Measurements from ENCODE around the gene TMEM140. TPM values are rescaled to one million over a fixed set of nuclear protein-coding genes. Genes with fewer than 3 reads are reported as not detected.
"Not testable (repeated sequence)": the region's sequence is repeated elsewhere in the genome, so short reads cannot be mapped to it uniquely, and the experiment has no call there.

The TMEM140 gene
- 10 to 100 TPM; 29.2 to 37.2 (median 29.3) TPM for polyA plus RNA-seq (ENCODE audit: insufficient read length in 3 of 3)
- long read RNA-seq, donor 1, transcript TMEM140-201 (2 exons, 1,997 nt), result major isoform, 5 of 114 reads
- long read RNA-seq, donor 1, partial matches to known transcripts, result 99 of 114 reads
- long read RNA-seq, donor 1, other reads (novel, unspliced or antisense), result 10 of 114 reads
- long read RNA-seq, donor 2, partial matches to known transcripts, result 0 of 4 reads
- long read RNA-seq, donor 2, other reads (novel, unspliced or antisense), result 0 of 4 reads
- long read RNA-seq, donor 3, partial matches to known transcripts, result 0 of 2 reads
- long read RNA-seq, donor 3, other reads (novel, unspliced or antisense), result 0 of 2 reads
- long read RNA-seq, donor 4, partial matches to known transcripts, result 0 of 4 reads
- long read RNA-seq, donor 4, other reads (novel, unspliced or antisense), result 0 of 4 reads
- long read RNA-seq, donor 5, partial matches to known transcripts, result 0 of 4 reads
- long read RNA-seq, donor 5, other reads (novel, unspliced or antisense), result 0 of 4 reads
- long read RNA-seq, donor 6, partial matches to known transcripts, result 19 of 23 reads
- long read RNA-seq, donor 6, other reads (novel, unspliced or antisense), result 0 of 23 reads
- long read RNA-seq, donor 7, transcript TMEM140-201 (2 exons, 1,997 nt), result major isoform, 10 of 32 reads
- long read RNA-seq, donor 7, partial matches to known transcripts, result 8 of 32 reads
- long read RNA-seq, donor 7, other reads (novel, unspliced or antisense), result 14 of 32 reads
- long read RNA-seq, donor 8, result 0 reads
- long read RNA-seq, donor 9, transcript TMEM140-201 (2 exons, 1,997 nt), result major isoform, 6 of 6 reads
- long read RNA-seq, donor 9, partial matches to known transcripts, result 0 of 6 reads
- long read RNA-seq, donor 9, other reads (novel, unspliced or antisense), result 0 of 6 reads
- long read RNA-seq, donor 10, transcript TMEM140-201 (2 exons, 1,997 nt), result major isoform, 10 of 10 reads
- long read RNA-seq, donor 10, partial matches to known transcripts, result 0 of 10 reads
- long read RNA-seq, donor 10, other reads (novel, unspliced or antisense), result 0 of 10 reads
- long read RNA-seq, donor 11, partial matches to known transcripts, result 58 of 59 reads
- long read RNA-seq, donor 11, other reads (novel, unspliced or antisense), result 0 of 59 reads
- long read RNA-seq, donor 12, partial matches to known transcripts, result 0 of 4 reads
- long read RNA-seq, donor 12, other reads (novel, unspliced or antisense), result 0 of 4 reads
- long read RNA-seq, donor 13, partial matches to known transcripts, result 0 of 1 reads
- long read RNA-seq, donor 13, other reads (novel, unspliced or antisense), result 0 of 1 reads
- long read RNA-seq, donor 14, transcript TMEM140-201 (2 exons, 1,997 nt), result major isoform, 6 of 6 reads
- long read RNA-seq, donor 14, partial matches to known transcripts, result 0 of 6 reads
- long read RNA-seq, donor 14, other reads (novel, unspliced or antisense), result 0 of 6 reads
- long read RNA-seq, donor 15, partial matches to known transcripts, result 0 of 2 reads
- long read RNA-seq, donor 15, other reads (novel, unspliced or antisense), result 0 of 2 reads
- long read RNA-seq, donor 16, partial matches to known transcripts, result 0 of 2 reads
- long read RNA-seq, donor 16, other reads (novel, unspliced or antisense), result 0 of 2 reads

DNA sequence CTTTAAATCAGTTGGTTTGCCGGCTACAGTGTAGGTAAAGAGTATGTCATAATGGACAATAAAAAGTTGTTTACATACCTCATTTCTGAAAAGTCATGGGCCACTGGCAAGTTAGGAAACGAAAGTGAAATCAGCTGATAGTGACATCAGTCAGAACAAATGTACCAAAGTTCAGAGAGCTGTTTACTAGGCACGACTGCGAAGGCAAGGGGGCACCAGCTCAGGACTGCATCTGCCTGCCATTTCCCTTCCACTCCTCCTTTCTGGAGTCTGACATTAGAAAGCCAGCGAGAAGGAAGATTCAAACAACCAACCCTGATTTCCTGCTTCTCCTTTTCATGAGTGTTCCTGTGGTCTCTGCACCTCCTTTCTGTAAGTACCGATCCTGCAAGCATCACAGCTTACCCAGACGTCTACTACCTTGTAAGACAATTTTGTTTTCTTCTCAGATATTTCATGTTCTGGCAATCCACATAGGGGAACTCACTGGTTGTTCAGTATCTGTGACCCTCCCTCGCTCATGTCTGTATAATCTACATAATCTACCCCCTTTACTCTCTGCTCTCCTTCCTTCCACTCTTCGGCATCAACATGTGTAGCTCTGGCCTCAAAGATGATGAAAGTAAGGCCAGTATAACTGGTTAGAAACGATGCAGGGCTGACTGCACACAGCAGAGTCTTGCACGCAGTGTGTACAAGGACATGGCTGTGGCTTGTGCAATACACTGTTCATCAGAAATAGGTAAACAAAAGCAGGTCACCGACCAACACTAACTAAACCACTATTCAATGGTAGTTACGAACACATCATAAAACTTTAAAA, at the start of gene TMEM140:
Gene TMEM140 (plus strand): TSS at position 174 of the 823 bp plus-strand sequence. CDS start 16,370 bp downstream, outside the sequence.
- DNase-seq, result no peak

DNA sequence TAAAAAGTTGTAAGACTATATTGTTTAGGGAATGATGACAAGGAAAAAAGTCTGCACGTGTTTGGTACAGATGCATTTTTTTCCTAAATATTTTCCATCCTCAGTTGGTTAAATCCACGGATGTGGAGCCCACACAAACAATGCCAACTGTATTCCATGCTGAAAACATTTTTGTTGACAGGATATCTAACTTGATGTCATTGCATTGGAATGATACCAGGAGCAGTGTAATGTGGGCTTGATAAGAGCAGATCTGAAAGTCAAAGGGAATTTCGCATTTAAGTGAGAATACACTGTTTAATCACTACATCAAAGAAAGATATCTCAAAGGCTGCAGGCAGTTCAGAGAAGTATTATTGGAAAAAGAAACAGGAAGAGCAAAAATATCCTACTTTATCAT, 49.5 kb upstream of the TMEM140 start:
- DNase-seq, result no peak

- DNase-seq, result no peak
These were observed 47.0 kb upstream of the TMEM140 start for GRCh38 chr7:135100856-135101255.

- DNase-seq, result no peak
These were observed 45.5 kb upstream of the TMEM140 start for GRCh38 chr7:135102372-135102771.

DNA sequence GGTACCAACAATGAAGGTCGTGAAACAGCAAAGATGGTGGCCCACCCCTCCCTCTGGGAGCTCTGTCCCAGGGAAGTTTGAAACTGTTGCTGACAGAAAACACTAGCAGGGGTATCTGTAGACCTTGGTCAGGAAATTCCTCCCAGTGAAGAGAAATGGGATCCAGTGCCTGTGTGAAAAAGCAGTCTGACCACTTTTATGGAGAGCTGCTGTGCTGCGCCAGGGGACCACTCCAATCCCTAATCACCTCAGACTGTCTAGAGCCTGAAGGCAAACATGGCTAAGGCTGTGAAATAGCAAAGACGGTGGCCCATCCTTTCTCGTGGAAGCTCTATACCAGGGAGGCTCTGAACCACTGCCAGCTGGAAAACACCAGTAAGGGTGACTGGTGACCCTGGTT, 38.3 kb upstream of the TMEM140 start:
- no peak for DNase-seq

- no peak for DNase-seq
These were observed 37.9 kb upstream of the TMEM140 start for GRCh38 chr7:135109976-135110375.

GRCh38 chr7:135111379-135111778, 36.5 kb upstream of the TMEM140 start:
- no peak for DNase-seq

DNA sequence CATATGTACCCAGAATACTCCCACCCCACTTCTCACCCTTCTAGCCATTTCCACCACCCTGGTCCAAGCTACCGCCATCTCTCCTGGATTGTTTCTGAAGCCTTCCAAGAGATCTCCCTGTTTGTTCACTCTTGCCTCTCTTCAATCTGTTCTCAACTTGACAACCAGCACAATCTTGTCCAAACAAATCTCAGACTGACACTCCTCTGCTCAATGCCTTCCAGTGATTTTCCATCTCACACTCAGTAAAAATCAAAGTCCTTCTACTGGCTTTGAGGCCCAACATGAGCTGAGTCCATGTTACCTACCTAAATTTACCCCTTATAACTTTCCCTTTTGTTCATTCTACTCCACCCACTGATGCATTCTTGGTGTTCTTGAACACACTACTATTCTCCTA, 33.2 kb upstream of the TMEM140 start:
- DNase-seq, result no peak

DNA sequence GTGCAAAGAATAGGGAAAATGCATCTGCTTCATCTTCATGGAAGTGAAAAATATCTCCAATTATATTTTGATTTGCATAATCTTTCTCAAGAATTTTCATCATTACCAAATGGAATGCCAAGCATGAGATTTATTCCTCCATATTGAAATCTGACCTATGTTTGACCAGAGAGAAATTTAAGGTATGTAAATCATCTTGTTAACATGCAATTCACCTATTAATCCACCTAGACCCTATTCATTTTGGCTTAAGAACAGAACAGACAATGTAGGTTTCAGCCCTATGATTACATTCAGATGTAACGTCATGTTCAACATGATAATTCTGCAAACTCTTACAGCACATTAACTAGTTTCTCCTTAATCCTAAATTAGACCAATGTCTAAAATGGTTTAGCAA, 30.8 kb upstream of the TMEM140 start:
- DNase-seq, result no peak

DNA sequence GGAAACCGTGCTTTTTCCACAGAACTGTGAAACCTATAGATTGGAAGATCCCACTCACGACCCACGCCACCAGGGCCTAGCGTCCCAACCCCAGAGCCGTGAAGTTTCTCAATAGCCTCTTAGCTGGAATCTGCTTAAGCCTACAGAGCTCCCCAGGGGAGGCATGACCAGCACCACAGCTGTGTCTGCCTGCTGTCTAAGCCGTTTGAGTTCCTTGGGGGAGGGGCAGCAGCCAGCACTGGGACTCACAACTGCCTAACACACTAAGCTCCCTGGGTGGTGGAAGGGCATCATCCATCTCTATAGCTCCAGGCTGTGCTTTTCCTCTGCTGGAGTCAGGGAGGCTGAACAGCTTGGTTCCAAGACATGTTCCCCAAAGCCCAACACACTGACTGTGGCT, 26.0 kb upstream of the TMEM140 start:
- DNase-seq, result no peak

- DNase-seq, result not testable (repeated sequence)
These were observed 23.2 kb upstream of the TMEM140 start for GRCh38 chr7:135124631-135125030.

DNA sequence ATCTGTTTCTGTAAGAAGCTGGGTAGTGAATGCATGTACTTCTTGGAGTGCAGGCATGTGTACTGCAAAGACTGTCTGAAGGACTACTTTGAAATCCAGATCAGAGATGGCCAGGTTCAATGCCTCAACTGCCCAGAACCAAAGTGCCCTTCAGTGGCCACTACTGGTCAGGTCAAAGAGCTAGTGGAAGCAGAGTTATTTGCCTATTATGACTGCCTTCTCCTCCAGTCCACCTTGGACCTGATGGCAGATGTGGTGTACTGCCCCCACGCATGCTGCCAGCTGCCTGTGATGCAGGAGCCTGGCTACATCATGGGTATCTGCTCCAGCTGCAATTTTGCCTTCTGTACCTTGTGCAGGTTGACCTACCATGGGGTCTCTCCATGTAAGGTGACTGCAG, 18.9 kb upstream of the TMEM140 start:
- DNase-seq, result no peak

DNA sequence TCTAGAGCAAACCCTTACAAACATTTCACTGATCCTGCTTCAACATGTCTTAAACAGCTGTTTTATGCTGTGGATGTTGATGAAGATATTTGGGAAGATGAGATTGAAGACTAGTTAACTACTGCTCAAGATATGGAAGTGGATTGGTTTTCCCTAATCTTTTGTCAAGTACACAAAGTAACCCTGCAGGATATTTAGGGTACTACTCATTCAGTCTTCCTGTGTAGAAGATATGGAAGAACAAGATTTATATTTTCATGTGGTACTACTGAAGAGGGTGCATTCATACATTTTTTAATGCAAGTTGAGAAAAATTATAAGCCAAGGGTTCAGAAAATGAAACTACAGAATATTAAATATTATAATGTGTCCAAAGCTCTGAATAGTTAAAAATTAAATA, 18.3 kb upstream of the TMEM140 start:
- DNase-seq, result no peak

- no peak for DNase-seq
These were observed 3.8 kb upstream of the TMEM140 start for GRCh38 chr7:135143885-135144668.

- DNase-seq, result no peak
These were observed 452 bp upstream of the TMEM140 start for GRCh38 chr7:135147341-135147898.

DNA sequence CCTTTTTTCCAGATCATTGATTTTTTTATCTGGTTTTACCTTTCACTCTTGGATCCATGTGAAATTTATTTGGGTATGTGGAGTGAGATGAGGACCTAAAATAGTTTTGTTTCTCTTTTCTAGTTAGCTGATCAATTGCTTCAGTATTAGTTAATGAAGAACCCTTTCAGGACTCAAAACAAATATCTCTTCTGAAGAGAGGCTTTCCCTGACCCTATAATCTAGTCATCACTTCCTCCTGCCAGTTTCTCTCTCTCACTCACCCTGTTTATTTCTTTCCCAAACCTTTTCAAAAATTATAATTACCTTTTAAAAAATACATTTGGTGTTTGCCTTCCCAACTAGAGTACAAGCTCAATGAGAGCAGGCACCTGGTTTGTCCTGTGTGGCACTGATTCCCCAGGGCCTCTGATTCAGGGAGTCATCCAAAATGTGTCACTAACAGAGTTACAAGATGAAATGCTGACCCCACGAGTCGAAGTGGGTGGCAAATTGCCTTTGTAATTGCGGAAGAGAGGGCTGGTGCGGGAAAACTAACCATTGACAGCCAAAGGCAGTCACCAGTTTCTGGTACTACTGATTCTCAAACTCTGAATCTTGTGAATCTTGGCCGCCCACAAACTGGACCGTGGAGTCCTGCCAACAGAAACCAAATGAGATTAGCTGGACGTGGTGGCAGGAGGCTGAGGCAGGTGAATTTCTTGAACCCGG, 2.4 kb downstream of the TMEM140 start:
- DNase-seq, result no peak

- DNase-seq, result no peak
These were observed 3.3 kb downstream of the TMEM140 start for GRCh38 chr7:135151132-135151531.

- no peak for DNase-seq
These were observed 3.7 kb downstream of the TMEM140 start for GRCh38 chr7:135151533-135151932.

- DNase-seq, result no peak
These were observed 4.6 kb downstream of the TMEM140 start for GRCh38 chr7:135152442-135152841.
